Uterus (tissue), 2 donors: ENCODE data around the gene EXOC3.

Source experiments
- POLR2A ChIP-seq, 2 donors: fragments of 450-650 bp; IDR thresholded peaks; one replicate each; pipeline ENCODE4 v1.6.1; 2016; ENCODE audit warnings: antibody characterized with exemption in 2 of 2, mild to moderate bottlenecking in 1 of 2, moderate library complexity in 1 of 2
- TF ChIP-seq, protein P1 (sequence below), 4 experiments: fragments of 200-600 bp in 2 of 4; fragments of 450-650 bp in 2 of 4; sonication (generic) in 2 of 4; IDR thresholded peaks; one replicate each; pipeline ENCODE4 v1.5.1; 2016 to 2019; ENCODE audit warnings: antibody characterized with exemption in 4 of 4, mild to moderate bottlenecking in 2 of 4, moderate library complexity in 1 of 4

DNA sequence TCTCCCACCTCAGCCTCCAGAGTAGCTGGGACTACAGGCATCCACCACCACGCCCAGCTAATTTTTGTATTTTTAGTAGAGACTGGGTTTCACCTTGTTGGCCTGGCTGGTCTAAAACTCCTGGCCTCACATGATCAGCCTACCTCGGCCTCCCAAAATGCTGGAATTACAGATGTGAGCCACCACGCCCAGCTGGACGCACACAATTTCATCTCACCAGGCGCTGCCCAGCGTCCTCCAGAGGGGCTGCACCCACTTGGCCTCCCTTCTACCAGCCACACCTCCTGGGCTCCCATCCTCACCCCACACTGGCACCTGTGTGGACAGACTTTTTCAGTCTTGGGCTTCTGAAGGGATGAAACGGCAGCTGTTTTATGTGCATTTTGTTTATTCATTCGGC is 3.8 kb upstream of the EXOC3 start:
- TF ChIP-seq POLR2A (IDR thresholded peaks at IDR 0.05), result no peak
- TF ChIP-seq, protein P1, sequence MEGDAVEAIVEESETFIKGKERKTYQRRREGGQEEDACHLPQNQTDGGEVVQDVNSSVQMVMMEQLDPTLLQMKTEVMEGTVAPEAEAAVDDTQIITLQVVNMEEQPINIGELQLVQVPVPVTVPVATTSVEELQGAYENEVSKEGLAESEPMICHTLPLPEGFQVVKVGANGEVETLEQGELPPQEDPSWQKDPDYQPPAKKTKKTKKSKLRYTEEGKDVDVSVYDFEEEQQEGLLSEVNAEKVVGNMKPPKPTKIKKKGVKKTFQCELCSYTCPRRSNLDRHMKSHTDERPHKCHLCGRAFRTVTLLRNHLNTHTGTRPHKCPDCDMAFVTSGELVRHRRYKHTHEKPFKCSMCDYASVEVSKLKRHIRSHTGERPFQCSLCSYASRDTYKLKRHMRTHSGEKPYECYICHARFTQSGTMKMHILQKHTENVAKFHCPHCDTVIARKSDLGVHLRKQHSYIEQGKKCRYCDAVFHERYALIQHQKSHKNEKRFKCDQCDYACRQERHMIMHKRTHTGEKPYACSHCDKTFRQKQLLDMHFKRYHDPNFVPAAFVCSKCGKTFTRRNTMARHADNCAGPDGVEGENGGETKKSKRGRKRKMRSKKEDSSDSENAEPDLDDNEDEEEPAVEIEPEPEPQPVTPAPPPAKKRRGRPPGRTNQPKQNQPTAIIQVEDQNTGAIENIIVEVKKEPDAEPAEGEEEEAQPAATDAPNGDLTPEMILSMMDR (IDR thresholded peaks at IDR 0.05), result no peak
